ENCODE measurements around the gene LILRB5. TPM values are rescaled to one million over a fixed set of nuclear protein-coding genes. Genes with fewer than 3 reads are reported as not detected.

The LILRB5 gene
- total RNA-seq, 1 experiment from 2014 or later, result not detected

DNA sequence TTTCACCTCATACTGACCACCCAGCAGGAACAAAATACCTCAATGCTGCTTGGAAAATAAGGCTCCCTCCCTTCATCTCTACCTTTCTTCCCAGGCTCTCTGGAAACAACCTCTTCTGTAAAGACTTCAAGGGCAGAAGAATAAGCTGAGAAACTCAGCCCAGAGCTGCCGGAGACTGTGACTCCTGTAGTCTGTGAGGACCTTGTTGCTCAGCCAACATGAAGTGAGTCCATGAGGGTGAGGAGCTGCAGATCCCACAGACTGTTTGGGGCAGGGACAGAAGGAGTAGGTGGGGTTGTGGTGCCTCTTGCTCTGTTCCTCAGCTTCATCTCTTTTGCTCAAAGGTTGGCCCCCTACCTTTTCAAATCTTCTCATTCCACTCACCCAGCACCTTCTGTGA lies 48.1 kb upstream of the LILRB5 start:
- no peaks in the 10 kb centered on the region for H3K4me1 ChIP-seq (ENCODE audit: control insufficient read depth in 1 of 2, insufficient read depth in 2 of 2, low read length in 2 of 2)
- H4K20me1 ChIP-seq (ENCODE audit: insufficient read depth), result no peaks in the 10 kb centered on the region
- DNase-seq (ENCODE audit: low read depth, low spot score) (no peak), ATAC-seq (no peak)
- ChIA-PET CTCF (no interaction called here), RAD21 (ENCODE audit: low non-redundant PET in 1 of 2, low total read pairs in 2 of 2, uncharacterized antibody in 2 of 2, unreplicated experiment in 2 of 2) (no interaction called here), POLR2A (no interaction called here)
- no TSS peak for BruUV-seq (replicated peaks)
- no peak overlapping the region for H3K9ac ChIP-seq (ENCODE audit: low read length)
- H3K36me3 ChIP-seq (ENCODE audit: control insufficient read depth in 1 of 2, insufficient read depth in 2 of 2, low read length in 2 of 2), result no peaks in the 10 kb centered on the region
- peaks cover 21% of the 10 kb centered on the region for H3K27me3 ChIP-seq (ENCODE audit: insufficient read depth, low read length)
- no peak overlapping the region for H3K27ac ChIP-seq (ENCODE audit: low read depth, low read length)
- H3K9me2 ChIP-seq (ENCODE audit: insufficient read depth), result no peaks in the 10 kb centered on the region
- H3K4me3 ChIP-seq (replicated peaks in 1 of 2; ENCODE audit: low read depth in 1 of 2, low read length in 2 of 2), result no peak overlapping the region
- TF ChIP-seq ZFX (IDR thresholded peaks at IDR 0.05), result no peak
- TF ChIP-seq YY1 (IDR thresholded peaks at IDR 0.05; ENCODE audit: extremely low read depth, insufficient replicate concordance, low read depth, low read length), result no peak
- TF ChIP-seq, protein P1, sequence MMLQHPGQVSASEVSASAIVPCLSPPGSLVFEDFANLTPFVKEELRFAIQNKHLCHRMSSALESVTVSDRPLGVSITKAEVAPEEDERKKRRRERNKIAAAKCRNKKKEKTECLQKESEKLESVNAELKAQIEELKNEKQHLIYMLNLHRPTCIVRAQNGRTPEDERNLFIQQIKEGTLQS (IDR thresholded peaks at IDR 0.05), result no peak
- no peak for TF ChIP-seq ZNF274 (IDR thresholded peaks at IDR 0.05; ENCODE audit: low read depth, low read length)
- TF ChIP-seq, protein P2, sequence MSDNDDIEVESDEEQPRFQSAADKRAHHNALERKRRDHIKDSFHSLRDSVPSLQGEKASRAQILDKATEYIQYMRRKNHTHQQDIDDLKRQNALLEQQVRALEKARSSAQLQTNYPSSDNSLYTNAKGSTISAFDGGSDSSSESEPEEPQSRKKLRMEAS (IDR thresholded peaks at IDR 0.05), result no peak
- no peak for TF ChIP-seq RAD21 (IDR thresholded peaks at IDR 0.05; ENCODE audit: low read depth)
- TF ChIP-seq TCF7L2 (IDR thresholded peaks at IDR 0.05; ENCODE audit: borderline replicate concordance, extremely low read depth, insufficient read depth, insufficient read length), result no peak
- TF ChIP-seq, protein P3, sequence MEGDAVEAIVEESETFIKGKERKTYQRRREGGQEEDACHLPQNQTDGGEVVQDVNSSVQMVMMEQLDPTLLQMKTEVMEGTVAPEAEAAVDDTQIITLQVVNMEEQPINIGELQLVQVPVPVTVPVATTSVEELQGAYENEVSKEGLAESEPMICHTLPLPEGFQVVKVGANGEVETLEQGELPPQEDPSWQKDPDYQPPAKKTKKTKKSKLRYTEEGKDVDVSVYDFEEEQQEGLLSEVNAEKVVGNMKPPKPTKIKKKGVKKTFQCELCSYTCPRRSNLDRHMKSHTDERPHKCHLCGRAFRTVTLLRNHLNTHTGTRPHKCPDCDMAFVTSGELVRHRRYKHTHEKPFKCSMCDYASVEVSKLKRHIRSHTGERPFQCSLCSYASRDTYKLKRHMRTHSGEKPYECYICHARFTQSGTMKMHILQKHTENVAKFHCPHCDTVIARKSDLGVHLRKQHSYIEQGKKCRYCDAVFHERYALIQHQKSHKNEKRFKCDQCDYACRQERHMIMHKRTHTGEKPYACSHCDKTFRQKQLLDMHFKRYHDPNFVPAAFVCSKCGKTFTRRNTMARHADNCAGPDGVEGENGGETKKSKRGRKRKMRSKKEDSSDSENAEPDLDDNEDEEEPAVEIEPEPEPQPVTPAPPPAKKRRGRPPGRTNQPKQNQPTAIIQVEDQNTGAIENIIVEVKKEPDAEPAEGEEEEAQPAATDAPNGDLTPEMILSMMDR (IDR thresholded peaks at IDR 0.05 in 2 of 3, conservative IDR thresholded peaks at IDR 0.05 in 1 of 3; ENCODE audit: borderline replicate concordance in 1 of 3, insufficient read depth in 1 of 3, low read depth in 2 of 3, low read length in 2 of 3), result no peak
- TF ChIP-seq JUND (IDR thresholded peaks at IDR 0.05), result no peak
- no peak for TF ChIP-seq POLR2A (IDR thresholded peaks at IDR 0.05; ENCODE audit: borderline replicate concordance, extremely low read depth, insufficient read depth, insufficient read length)
- TF ChIP-seq, protein P4, sequence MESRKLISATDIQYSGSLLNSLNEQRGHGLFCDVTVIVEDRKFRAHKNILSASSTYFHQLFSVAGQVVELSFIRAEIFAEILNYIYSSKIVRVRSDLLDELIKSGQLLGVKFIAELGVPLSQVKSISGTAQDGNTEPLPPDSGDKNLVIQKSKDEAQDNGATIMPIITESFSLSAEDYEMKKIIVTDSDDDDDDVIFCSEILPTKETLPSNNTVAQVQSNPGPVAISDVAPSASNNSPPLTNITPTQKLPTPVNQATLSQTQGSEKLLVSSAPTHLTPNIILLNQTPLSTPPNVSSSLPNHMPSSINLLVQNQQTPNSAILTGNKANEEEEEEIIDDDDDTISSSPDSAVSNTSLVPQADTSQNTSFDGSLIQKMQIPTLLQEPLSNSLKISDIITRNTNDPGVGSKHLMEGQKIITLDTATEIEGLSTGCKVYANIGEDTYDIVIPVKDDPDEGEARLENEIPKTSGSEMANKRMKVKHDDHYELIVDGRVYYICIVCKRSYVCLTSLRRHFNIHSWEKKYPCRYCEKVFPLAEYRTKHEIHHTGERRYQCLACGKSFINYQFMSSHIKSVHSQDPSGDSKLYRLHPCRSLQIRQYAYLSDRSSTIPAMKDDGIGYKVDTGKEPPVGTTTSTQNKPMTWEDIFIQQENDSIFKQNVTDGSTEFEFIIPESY (IDR thresholded peaks at IDR 0.05; ENCODE audit: extremely low read depth, insufficient replicate concordance, low read length), result no peak
- TF ChIP-seq EZH2 (IDR thresholded peaks at IDR 0.05), result no peak
- TF ChIP-seq SRF (IDR thresholded peaks at IDR 0.05; ENCODE audit: low read depth), result no peak
- no peak for TF ChIP-seq CBX3 (IDR thresholded peaks at IDR 0.05; ENCODE audit: low read depth)
- no peak for TF ChIP-seq SP1 (IDR thresholded peaks at IDR 0.05; ENCODE audit: low read depth)
- no peak overlapping the region for H3K4me2 ChIP-seq (ENCODE audit: low read length)
- H3K9me3 ChIP-seq (ENCODE audit: control insufficient read depth in 1 of 2, insufficient read depth in 1 of 2, low read depth in 1 of 2, low read length in 2 of 2), result no peaks in the 10 kb centered on the region
- no peak overlapping the region for H2AFZ ChIP-seq (ENCODE audit: low read depth, low read length, poor library complexity, severe bottlenecking)
- intact Hi-C loops (cut with micrococcal nuclease), result no loop called here
- no peaks in the 10 kb centered on the region for H3K79me2 ChIP-seq (ENCODE audit: insufficient read depth, low read length)

Measured in HCT116 (cell line).